Fibroblast of lung (primary cell): ENCODE data around the gene SCAMP5. TPM values are rescaled to one million over a fixed set of nuclear protein-coding genes. Genes with fewer than 3 reads are reported as not detected.
A peak's percentile ranks its signal among the peaks of the same experiment; 100 is the strongest.

Experiments
- DNase-seq, 2 donors: peaks; one replicate each; pipeline versions ENCODE4 v3.0.0 to v3.0.0-alpha.2; 2010; ENCODE audit warnings: low read depth in 2 of 2
- H2AFZ ChIP-seq: 2 replicates; pipeline ENCODE4 v1.5.1; 2012; ENCODE audit warnings: low read length, control low read depth, inconsistent platforms
- H3K27ac ChIP-seq: 2 replicates; pipeline ENCODE4 v1.5.1; 2011; ENCODE audit warnings: low read length, control low read depth; ENCODE audit not compliant: insufficient read depth
- H3K27me3 ChIP-seq: 2 replicates; pipeline ENCODE4 v1.5.1; 2011; ENCODE audit warnings: mild to moderate bottlenecking, low read length; ENCODE audit not compliant: control insufficient read depth, insufficient read depth
- H3K36me3 ChIP-seq: 2 replicates; pipeline ENCODE4 v1.5.1; 2011; ENCODE audit warnings: low read length; ENCODE audit not compliant: control insufficient read depth, insufficient read depth
- H3K4me1 ChIP-seq: 2 replicates; pipeline ENCODE4 v1.5.1; 2011; ENCODE audit warnings: low read length; ENCODE audit not compliant: control insufficient read depth, insufficient read depth; ENCODE audit errors: extremely low read depth
- H3K4me2 ChIP-seq: 2 replicates; pipeline ENCODE4 v1.5.1; 2011; ENCODE audit warnings: low read length, control low read depth; ENCODE audit not compliant: insufficient read depth; ENCODE audit errors: extremely low read depth
- H3K4me3 ChIP-seq, 4 experiments: fragments of 200-600 bp in 1 of 4; sonication (generic) in 1 of 4; replicated peaks in 1 of 4; 2 replicates each; pipeline ENCODE4 v1.5.1; 2011 to 2016; ENCODE audit warnings: low read length in 4 of 4, low read depth in 3 of 4, mild to moderate bottlenecking in 3 of 4, control low read depth in 2 of 4, inconsistent platforms in 1 of 4, mixed read lengths in 1 of 4; ENCODE audit not compliant: insufficient read depth in 1 of 4; ENCODE audit errors: control extremely low read depth in 1 of 4
- H3K79me2 ChIP-seq: 2 replicates; pipeline ENCODE4 v1.5.1; 2012; ENCODE audit warnings: mild to moderate bottlenecking, low read length, inconsistent platforms; ENCODE audit not compliant: control insufficient read depth, insufficient read depth
- H3K9ac ChIP-seq: 2 replicates; pipeline ENCODE4 v1.5.1; 2011; ENCODE audit warnings: mild to moderate bottlenecking, low read length, control low read depth; ENCODE audit not compliant: insufficient read depth
- H3K9me3 ChIP-seq: 2 replicates; pipeline ENCODE4 v1.5.1; 2012; ENCODE audit warnings: low read depth, low read length; ENCODE audit not compliant: control insufficient read depth, insufficient read depth
- H4K20me1 ChIP-seq: 2 replicates; pipeline ENCODE4 v1.5.1; 2011; ENCODE audit warnings: low read length; ENCODE audit not compliant: control insufficient read depth, insufficient read depth; ENCODE audit errors: extremely low read depth
- EZH2 ChIP-seq: IDR thresholded peaks from 2 replicates; pipeline ENCODE4 v1.5.1; 2012; ENCODE audit warnings: low read length, control low read depth, mild to moderate bottlenecking; ENCODE audit errors: missing control alignments
- polyA plus RNA-seq, 2 donors: library from polyadenylated mRNA; depleted of rRNA in 1 of 2; stranded (reverse) in 1 of 2; unstranded in 1 of 2; fragments of >200 nt; gene quantifications; 2 replicates each; pipeline ENCODE4 v1.2.1, GENCODE V29; 2011 to 2012; ENCODE audit warnings: missing spikeins in 1 of 2
- total RNA-seq: library from RNA; depleted of rRNA; stranded (reverse); fragments of >200 nt; gene quantifications from 2 replicates; pipeline ENCODE4 v1.2.1, GENCODE V29; 2014
- TF ChIP-seq, protein P1 (sequence below), 2 donors: IDR thresholded peaks in 1 of 2; conservative IDR thresholded peaks in 1 of 2; 1 replicate in 1 of 2; 2 replicates in 1 of 2; pipeline ENCODE4 v1.5.1; 2011 to 2012; ENCODE audit warnings: low read length in 2 of 2, control low read depth in 1 of 2, inconsistent platforms in 1 of 2, low read depth in 1 of 2, mild to moderate bottlenecking in 1 of 2

The SCAMP5 gene
- total and polyA plus RNA-seq, 2 donors (not counting 1 experiment from before 2014, with no cell fraction given): 0.50 to 0.93 TPM

DNA sequence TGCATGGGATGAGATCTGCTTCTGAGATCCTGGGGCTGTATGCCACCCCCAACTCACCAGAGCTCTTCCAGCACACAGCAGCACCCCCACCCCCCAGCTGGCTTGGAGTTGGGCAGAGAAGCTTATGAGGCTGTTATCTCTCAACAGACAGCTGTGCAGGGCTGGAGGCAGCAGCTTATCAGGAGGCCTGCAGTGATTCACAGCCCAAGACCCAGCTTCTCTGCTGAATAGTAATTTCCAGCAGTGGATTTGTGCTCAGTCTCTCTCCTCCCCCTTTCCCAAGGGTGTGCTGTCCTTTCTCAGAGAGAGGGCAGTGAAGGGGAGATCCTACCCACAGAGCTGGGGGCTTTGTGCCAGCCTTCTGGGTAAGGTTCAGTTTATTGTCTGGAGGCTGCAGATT lies 40.8 kb upstream of the SCAMP5 start:
- Histone ChIP-seq H3K36me3 (no peaks in the 10 kb centered on the region), H3K4me1 (no peaks in the 10 kb centered on the region), H3K27ac (no peak overlapping the region), H3K4me3 (peak overlapping the region in 1 of 4 experiments; percentile 31), H3K79me2 (no peaks in the 10 kb centered on the region), H4K20me1 (no peaks in the 10 kb centered on the region), H3K9ac (no peak overlapping the region), H3K4me2 (no peak overlapping the region), H3K27me3 (peaks cover 12% of the 10 kb centered on the region), H3K9me3 (no peaks in the 10 kb centered on the region), H2AFZ (no peak overlapping the region)
- no peak for TF ChIP-seq EZH2
- TF ChIP-seq, protein P1, sequence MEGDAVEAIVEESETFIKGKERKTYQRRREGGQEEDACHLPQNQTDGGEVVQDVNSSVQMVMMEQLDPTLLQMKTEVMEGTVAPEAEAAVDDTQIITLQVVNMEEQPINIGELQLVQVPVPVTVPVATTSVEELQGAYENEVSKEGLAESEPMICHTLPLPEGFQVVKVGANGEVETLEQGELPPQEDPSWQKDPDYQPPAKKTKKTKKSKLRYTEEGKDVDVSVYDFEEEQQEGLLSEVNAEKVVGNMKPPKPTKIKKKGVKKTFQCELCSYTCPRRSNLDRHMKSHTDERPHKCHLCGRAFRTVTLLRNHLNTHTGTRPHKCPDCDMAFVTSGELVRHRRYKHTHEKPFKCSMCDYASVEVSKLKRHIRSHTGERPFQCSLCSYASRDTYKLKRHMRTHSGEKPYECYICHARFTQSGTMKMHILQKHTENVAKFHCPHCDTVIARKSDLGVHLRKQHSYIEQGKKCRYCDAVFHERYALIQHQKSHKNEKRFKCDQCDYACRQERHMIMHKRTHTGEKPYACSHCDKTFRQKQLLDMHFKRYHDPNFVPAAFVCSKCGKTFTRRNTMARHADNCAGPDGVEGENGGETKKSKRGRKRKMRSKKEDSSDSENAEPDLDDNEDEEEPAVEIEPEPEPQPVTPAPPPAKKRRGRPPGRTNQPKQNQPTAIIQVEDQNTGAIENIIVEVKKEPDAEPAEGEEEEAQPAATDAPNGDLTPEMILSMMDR (conservative IDR thresholded peaks at IDR 0.05 in 1 of 2, IDR thresholded peaks at IDR 0.05 in 1 of 2; ENCODE audit: low read depth in 1 of 2, low read length in 2 of 2): no peak
- DNase-seq: peak; percentile 69 to 85

DNA sequence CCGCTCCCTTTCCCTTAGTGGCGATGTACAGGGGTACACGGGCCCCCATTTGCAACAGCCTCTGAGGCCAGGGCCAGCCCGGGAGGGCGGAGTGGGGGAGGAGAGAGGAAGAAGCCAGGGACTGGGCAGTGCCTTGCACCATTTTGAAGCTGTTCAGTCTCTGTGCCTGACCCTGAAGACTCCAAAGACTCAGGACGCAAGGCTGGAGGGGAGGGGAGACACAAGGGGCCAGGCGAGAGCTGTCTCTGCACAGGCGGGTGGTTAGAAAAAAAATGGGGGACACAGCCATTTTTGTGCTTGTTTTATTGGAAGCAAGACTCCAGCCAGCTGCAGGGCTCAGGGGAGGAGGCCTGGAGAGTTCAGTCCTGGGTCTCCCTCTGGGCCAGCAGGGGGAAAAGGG lies 40.3 kb upstream of the SCAMP5 start:
- H3K27ac ChIP-seq: no peak overlapping the region
- no peak overlapping the region for H3K4me2 ChIP-seq
- H2AFZ ChIP-seq: no peak overlapping the region
- H4K20me1 ChIP-seq: no peaks in the 10 kb centered on the region
- H3K4me1 ChIP-seq: no peaks in the 10 kb centered on the region
- peak overlapping the region in 1 of 4 experiments; percentile 37 for H3K4me3 ChIP-seq
- no peaks in the 10 kb centered on the region for H3K36me3 ChIP-seq
- H3K79me2 ChIP-seq: no peaks in the 10 kb centered on the region
- H3K9me3 ChIP-seq: no peaks in the 10 kb centered on the region
- TF ChIP-seq, protein P1 (conservative IDR thresholded peaks at IDR 0.05 in 1 of 2, IDR thresholded peaks at IDR 0.05 in 1 of 2; ENCODE audit: low read depth in 1 of 2, low read length in 2 of 2): no peak
- no peak for TF ChIP-seq EZH2
- no peak for DNase-seq
- no peak overlapping the region for H3K9ac ChIP-seq
- peaks cover 12% of the 10 kb centered on the region for H3K27me3 ChIP-seq

DNA sequence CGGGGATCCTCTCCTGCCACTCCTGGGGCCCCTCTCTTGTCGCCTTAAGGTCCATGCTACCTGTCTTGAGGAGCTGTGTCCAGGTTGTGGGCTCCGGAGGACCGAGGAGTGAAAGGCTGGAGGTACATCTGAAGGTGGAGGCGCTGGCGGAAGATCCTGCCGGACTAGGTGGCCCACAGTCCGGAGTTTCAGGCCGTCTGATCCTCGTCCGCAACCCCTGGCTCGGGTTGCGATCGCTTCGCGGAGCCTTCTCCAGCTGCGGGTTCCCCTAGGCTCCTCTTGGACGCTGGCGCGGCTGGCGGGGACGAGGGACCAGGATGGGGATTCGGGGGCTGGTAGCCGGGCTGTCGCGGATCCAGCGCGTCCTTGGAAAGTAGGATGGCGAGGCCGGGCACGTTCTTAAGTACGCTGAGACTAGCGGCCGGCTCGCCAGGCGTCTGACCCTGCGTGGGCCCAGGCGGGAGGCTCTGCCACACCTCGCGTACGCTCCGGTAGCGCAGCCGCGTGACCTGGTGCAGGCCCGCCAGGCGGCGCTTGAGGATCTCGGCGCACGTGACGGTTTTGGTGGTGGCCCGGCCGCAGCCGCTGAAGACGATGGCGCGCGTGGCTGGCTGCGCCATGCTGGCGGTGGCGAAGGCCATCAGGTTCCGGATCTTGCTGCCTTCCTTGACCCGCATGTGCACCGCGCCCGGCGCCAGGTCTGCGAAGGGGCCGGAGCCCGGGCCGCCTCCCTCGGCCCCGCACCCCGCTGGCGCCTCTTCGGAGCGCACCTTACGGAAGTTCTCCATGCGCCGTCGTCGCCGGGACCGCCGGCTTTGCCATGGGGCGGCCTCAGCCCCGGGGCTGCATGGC lies 39.3 kb upstream of the SCAMP5 start:
- peak overlapping the region; percentile 24 to 58 (median 42) for H3K4me3 ChIP-seq
- H3K4me1 ChIP-seq: no peaks in the 10 kb centered on the region
- H2AFZ ChIP-seq: peak overlapping the region; percentile 54
- TF ChIP-seq, protein P1 (conservative IDR thresholded peaks at IDR 0.05 in 1 of 2, IDR thresholded peaks at IDR 0.05 in 1 of 2; ENCODE audit: low read depth in 1 of 2, low read length in 2 of 2): peak in 1 of 2 donors; percentile 38
- TF ChIP-seq EZH2: no peak
- no peak overlapping the region for H3K27ac ChIP-seq
- peak; percentile 53 to 65 for DNase-seq
- H3K36me3 ChIP-seq: no peaks in the 10 kb centered on the region
- no peaks in the 10 kb centered on the region for H4K20me1 ChIP-seq
- H3K9ac ChIP-seq: peak overlapping the region; percentile 1
- peaks cover 14% of the 10 kb centered on the region for H3K27me3 ChIP-seq
- no peaks in the 10 kb centered on the region for H3K79me2 ChIP-seq
- peak overlapping the region; percentile 44 for H3K4me2 ChIP-seq
- H3K9me3 ChIP-seq: no peaks in the 10 kb centered on the region
